ENCODE data around the gene TAF11L8. TPM values are rescaled to one million over a fixed set of nuclear protein-coding genes. Genes with fewer than 3 reads are reported as not detected.
"Not testable (repeated sequence)": the region's sequence is repeated elsewhere in the genome, so short reads cannot be mapped to it uniquely, and the experiment has no call there.

The TAF11L8 gene
- total RNA-seq = not detected

- H3K4me3 Mint-ChIP-seq; H3K27ac Mint-ChIP-seq; H3K27me3 Mint-ChIP-seq; H3K36me3 Mint-ChIP-seq (ENCODE audit: low read depth); CTCF ChIA-PET; H3K9me3 Mint-ChIP-seq; H3K4me1 Mint-ChIP-seq; POLR2A ChIA-PET; DNase-seq: not testable (repeated sequence)
These were observed at the start of gene TAF11L8 for GRCh38 chr5:17590860-17591259. TSS of gene TAF11L8 (minus strand) at chr5:17590960.

GRCh38 chr5:17634160-17634559 lies 43.4 kb upstream of the TAF11L8 start, which contains the start of gene TAF11L14:
TSS of gene TAF11L14 (plus strand) at chr5:17634460.
- no peak within 1 kb of the TSS for H3K27ac Mint-ChIP-seq
- no peaks in the 10 kb centered on the region for H3K36me3 Mint-ChIP-seq (ENCODE audit: low read depth)
- CTCF ChIA-PET = no interaction called here
- peaks cover 11% of the 10 kb centered on the region for H3K9me3 Mint-ChIP-seq
- no peak for DNase-seq
- no peaks in the 10 kb centered on the region for H3K27me3 Mint-ChIP-seq
- H3K4me3 Mint-ChIP-seq = no peak within 1 kb of the TSS
- POLR2A ChIA-PET = no interaction called here
- no peaks in the 10 kb centered on the region for H3K4me1 Mint-ChIP-seq

- H3K4me1 Mint-ChIP-seq; H3K4me3 Mint-ChIP-seq; DNase-seq; H3K27me3 Mint-ChIP-seq; POLR2A ChIA-PET; H3K27ac Mint-ChIP-seq; CTCF ChIA-PET; H3K36me3 Mint-ChIP-seq (ENCODE audit: low read depth): not testable (repeated sequence)
- peaks cover 14% of the 10 kb centered on the region for H3K9me3 Mint-ChIP-seq
These were observed 41.0 kb upstream of the TAF11L8 start, which contains the start of gene TAF11L13 for GRCh38 chr5:17631788-17632187. TSS of gene TAF11L13 (plus strand) at chr5:17632088.

GRCh38 chr5:17625686-17626085 lies 34.9 kb upstream of the TAF11L8 start:
- DNase-seq = no peak
- ChIA-PET CTCF (no interaction called here), POLR2A (no interaction called here)
- Mint-ChIP-seq H3K4me3 (no peak overlapping the region), H3K27me3 (no peaks in the 10 kb centered on the region), H3K27ac (no peak overlapping the region), H3K4me1 (no peaks in the 10 kb centered on the region), H3K36me3 (ENCODE audit: low read depth) (no peaks in the 10 kb centered on the region), H3K9me3 (peaks cover 14% of the 10 kb centered on the region)

- no peaks in the 10 kb centered on the region for H3K4me1 Mint-ChIP-seq
These were observed 29.9 kb upstream of the TAF11L8 start for GRCh38 chr5:17620627-17621026.

GRCh38 chr5:17619354-17619753 lies 28.6 kb upstream of the TAF11L8 start:
- Mint-ChIP-seq H3K9me3 (peaks cover 13% of the 10 kb centered on the region), H3K36me3 (ENCODE audit: low read depth) (no peaks in the 10 kb centered on the region), H3K27me3 (no peaks in the 10 kb centered on the region), H3K4me3 (no peak overlapping the region), H3K4me1 (no peaks in the 10 kb centered on the region), H3K27ac (no peak overlapping the region)
- no peak for DNase-seq
- POLR2A ChIA-PET = no interaction called here
- CTCF ChIA-PET = no interaction called here

More at GRCh38 chr5:17620627-17621026, 29.9 kb upstream of the TAF11L8 start:
- Mint-ChIP-seq H3K9me3 (peaks cover 15% of the 10 kb centered on the region), H3K27ac (no peak overlapping the region), H3K4me3 (no peak overlapping the region), H3K27me3 (no peaks in the 10 kb centered on the region), H3K36me3 (ENCODE audit: low read depth) (no peaks in the 10 kb centered on the region)
- ChIA-PET POLR2A (no interaction called here), CTCF (no interaction called here)
- DNase-seq = no peak

GRCh38 chr5:17614872-17615605 lies 24.3 kb upstream of the TAF11L8 start:
- ChIA-PET POLR2A (no interaction called here), CTCF (no interaction called here)
- no peak for DNase-seq
- H3K9me3 Mint-ChIP-seq = peaks cover 15% of the 10 kb centered on the region
- H3K4me1 Mint-ChIP-seq = no peaks in the 10 kb centered on the region
- no peak overlapping the region for H3K27ac Mint-ChIP-seq
- H3K36me3 Mint-ChIP-seq (ENCODE audit: low read depth) = no peaks in the 10 kb centered on the region
- H3K27me3 Mint-ChIP-seq = no peaks in the 10 kb centered on the region
- H3K4me3 Mint-ChIP-seq = no peak overlapping the region

GRCh38 chr5:17610092-17610491 lies 19.3 kb upstream of the TAF11L8 start, which contains the start of gene TAF11L12:
TSS of gene TAF11L12 (plus strand) at chr5:17610392.
- POLR2A ChIA-PET; CTCF ChIA-PET; H3K36me3 Mint-ChIP-seq (ENCODE audit: low read depth); DNase-seq; H3K4me3 Mint-ChIP-seq; H3K4me1 Mint-ChIP-seq; H3K27ac Mint-ChIP-seq; H3K27me3 Mint-ChIP-seq: not testable (repeated sequence)
- H3K9me3 Mint-ChIP-seq = peaks cover 23% of the 10 kb centered on the region

- H3K27me3 Mint-ChIP-seq; H3K27ac Mint-ChIP-seq; DNase-seq; H3K36me3 Mint-ChIP-seq (ENCODE audit: low read depth); H3K4me3 Mint-ChIP-seq; CTCF ChIA-PET; POLR2A ChIA-PET; H3K4me1 Mint-ChIP-seq: not testable (repeated sequence)
- H3K9me3 Mint-ChIP-seq = peaks cover 27% of the 10 kb centered on the region
These were observed 16.7 kb upstream of the TAF11L8 start for GRCh38 chr5:17607461-17607860.

GRCh38 chr5:17604951-17605350 lies 14.2 kb upstream of the TAF11L8 start:
- no peak overlapping the region for H3K27ac Mint-ChIP-seq
- no peak for DNase-seq
- ChIA-PET POLR2A (no interaction called here), CTCF (no interaction called here)
- no peaks in the 10 kb centered on the region for H3K4me1 Mint-ChIP-seq
- H3K9me3 Mint-ChIP-seq = peaks cover 26% of the 10 kb centered on the region
- no peaks in the 10 kb centered on the region for H3K27me3 Mint-ChIP-seq
- H3K4me3 Mint-ChIP-seq = no peak overlapping the region
- no peaks in the 10 kb centered on the region for H3K36me3 Mint-ChIP-seq (ENCODE audit: low read depth)

GRCh38 chr5:17603880-17604279 lies 13.1 kb upstream of the TAF11L8 start, which contains the start of gene TAF11L11:
TSS of gene TAF11L11 (plus strand) at chr5:17604183.
- CTCF ChIA-PET, POLR2A ChIA-PET: not testable (repeated sequence)

GRCh38 chr5:17597728-17598127 lies 7.0 kb upstream of the TAF11L8 start, which contains the start of gene TAF11L10:
TSS of gene TAF11L10 (minus strand) at chr5:17597828.
- not testable (repeated sequence) for H3K4me1 Mint-ChIP-seq, H3K4me3 Mint-ChIP-seq, DNase-seq

More at GRCh38 chr5:17603880-17604279, 13.1 kb upstream of the TAF11L8 start, which contains the start of gene TAF11L11:
- DNase-seq; H3K4me1 Mint-ChIP-seq; H3K4me3 Mint-ChIP-seq; H3K27me3 Mint-ChIP-seq; H3K27ac Mint-ChIP-seq; H3K36me3 Mint-ChIP-seq (ENCODE audit: low read depth): not testable (repeated sequence)
- H3K9me3 Mint-ChIP-seq = peaks cover 29% of the 10 kb centered on the region

GRCh38 chr5:17594255-17594654 lies 3.5 kb upstream of the TAF11L8 start, which contains the start of gene TAF11L9:
TSS of gene TAF11L9 (minus strand) at chr5:17594394.
- DNase-seq; H3K4me1 Mint-ChIP-seq; H3K27ac Mint-ChIP-seq; POLR2A ChIA-PET; H3K9me3 Mint-ChIP-seq; H3K27me3 Mint-ChIP-seq; H3K36me3 Mint-ChIP-seq (ENCODE audit: low read depth); H3K4me3 Mint-ChIP-seq; CTCF ChIA-PET: not testable (repeated sequence)

More at GRCh38 chr5:17597728-17598127, 7.0 kb upstream of the TAF11L8 start, which contains the start of gene TAF11L10:
- H3K36me3 Mint-ChIP-seq (ENCODE audit: low read depth); H3K27ac Mint-ChIP-seq; POLR2A ChIA-PET; CTCF ChIA-PET; H3K27me3 Mint-ChIP-seq: not testable (repeated sequence)
- peaks cover 14% of the 10 kb centered on the region for H3K9me3 Mint-ChIP-seq

- H3K27ac Mint-ChIP-seq; H3K4me3 Mint-ChIP-seq; H3K9me3 Mint-ChIP-seq; H3K27me3 Mint-ChIP-seq; POLR2A ChIA-PET; H3K4me1 Mint-ChIP-seq; H3K36me3 Mint-ChIP-seq (ENCODE audit: low read depth); CTCF ChIA-PET; DNase-seq: not testable (repeated sequence)
These were observed 5.1 kb downstream of the TAF11L8 start, which contains the start of gene TAF11L7 for GRCh38 chr5:17585658-17586057. TSS of gene TAF11L7 (minus strand) at chr5:17585758.

All from activated CD4-positive, alpha-beta memory T cell treated with anti-CD3 and anti-CD28 coated beads, Interleukin-2, amount 10 ng/mL, durations not matched to agents 7 days and 5 days (primary cell).